Stimulated activated CD8-positive, alpha-beta memory T cell treated with anti-CD3 and anti-CD28 coated beads, Interleukin-7, amount 100 ng/mL, for 24 hours (primary cell): Measurements from ENCODE around the gene SLC35F6.
A peak's percentile ranks its signal among the peaks of the same experiment; 100 is the strongest.
"Not testable (repeated sequence)": the region's sequence is repeated elsewhere in the genome, so short reads cannot be mapped to it uniquely, and the experiment has no call there.

ENCODE experiments used
- DNase-seq: peaks from one replicate; pipeline ENCODE4 v3.0.0-alpha.2; 2020; ENCODE audit warnings: low read depth

Gene SLC35F6

GRCh38 chr2:26730549-26731344 is 33.3 kb upstream of the SLC35F6 start:
- no peak for DNase-seq

DNA sequence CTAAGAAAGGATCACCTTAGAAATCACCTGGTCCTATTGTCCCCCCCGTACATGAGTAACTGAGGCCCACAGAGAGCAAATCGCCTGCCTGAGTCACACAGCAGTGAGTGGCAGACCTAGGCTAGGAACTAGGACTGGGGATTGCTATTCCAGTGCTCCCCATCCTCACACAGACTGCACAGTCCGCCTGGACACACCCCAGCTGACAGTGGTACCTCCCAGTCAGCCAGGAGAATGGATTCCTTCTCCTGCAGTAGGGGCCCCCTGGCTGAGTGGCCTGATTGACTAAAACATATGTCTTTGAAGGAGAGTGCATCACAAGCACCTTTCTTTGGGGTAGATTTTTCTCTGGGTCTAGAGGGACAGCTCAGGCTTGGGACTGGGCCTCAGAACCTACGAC is 32.4 kb upstream of the SLC35F6 start:
- no peak for DNase-seq

GRCh38 chr2:26732446-26732845 is 31.6 kb upstream of the SLC35F6 start:
- no peak for DNase-seq

DNA sequence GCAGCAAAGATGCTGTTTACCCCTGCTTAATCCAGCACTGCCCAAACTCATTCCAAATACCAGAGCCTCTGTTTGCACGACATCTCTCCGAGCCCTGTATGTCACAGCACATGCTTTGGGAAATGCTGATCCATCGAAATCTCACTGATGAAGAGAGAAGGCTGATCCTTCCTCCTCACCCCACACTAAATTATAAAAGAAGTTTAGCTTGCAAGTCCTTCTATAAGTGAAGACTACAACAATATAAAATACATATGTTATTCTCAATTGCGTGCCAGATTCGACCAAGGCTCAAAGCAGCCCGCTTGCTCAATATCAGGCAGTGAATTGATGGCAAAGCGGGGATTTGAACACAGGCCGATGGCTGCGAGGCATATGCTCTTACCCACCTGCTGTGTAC is 30.7 kb upstream of the SLC35F6 start:
- no peak for DNase-seq

GRCh38 chr2:26735097-26735496 is 29.0 kb upstream of the SLC35F6 start:
- DNase-seq = no peak

DNA sequence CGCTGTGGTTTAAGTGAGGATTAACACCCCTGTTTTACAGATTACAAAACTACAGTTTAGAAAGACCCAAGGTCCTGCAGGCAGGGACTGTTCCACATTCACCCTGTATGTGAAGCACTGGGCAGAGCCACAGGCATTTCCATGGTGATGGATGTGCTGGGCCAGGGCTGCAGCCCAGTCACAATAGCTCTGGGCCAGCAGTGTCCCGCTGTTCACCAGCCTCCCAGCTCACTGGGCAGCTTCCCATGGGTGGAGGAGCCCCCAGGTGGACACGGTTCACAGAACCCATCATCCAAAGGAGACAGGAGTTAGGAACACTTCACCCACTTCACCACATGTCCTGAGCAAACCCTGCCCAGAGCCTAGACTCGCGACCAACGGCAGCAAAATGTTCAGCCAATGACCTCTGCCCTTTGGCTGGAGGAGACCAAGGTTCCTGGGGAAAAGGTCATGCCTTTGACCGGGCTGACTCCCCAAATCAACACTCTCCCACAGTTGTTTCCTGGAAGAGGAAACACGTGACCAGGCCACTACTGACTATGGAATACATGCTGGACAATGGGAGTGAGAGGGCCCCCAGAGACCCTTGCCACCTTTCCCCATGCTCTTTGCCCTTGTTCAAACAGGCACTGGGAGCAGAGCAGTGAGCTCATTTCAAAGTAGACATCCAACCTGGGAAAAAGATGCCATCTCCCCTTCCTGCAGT is 28.0 kb upstream of the SLC35F6 start:
- no peak for DNase-seq

GRCh38 chr2:26737221-26737620 is 26.9 kb upstream of the SLC35F6 start:
- no peak for DNase-seq

DNA sequence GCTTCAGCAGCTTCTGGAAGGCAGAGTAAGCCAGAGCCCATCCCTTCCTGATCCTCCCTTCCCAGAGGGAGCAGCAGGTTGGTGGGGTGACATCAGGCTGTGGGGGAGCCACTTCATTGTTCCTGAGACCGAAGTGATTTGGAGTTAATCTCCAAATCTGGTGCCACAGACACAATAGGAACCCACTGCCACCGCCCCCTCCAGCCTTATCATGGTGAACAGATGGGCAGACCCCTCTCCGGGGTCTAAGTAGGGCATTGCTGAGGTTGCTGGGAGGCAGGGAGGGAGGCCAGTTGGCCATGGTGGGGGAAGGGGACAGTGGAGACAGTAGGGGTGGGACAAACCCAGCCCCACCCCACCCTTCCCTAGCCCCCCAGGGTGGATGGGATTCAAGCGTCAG is 25.6 kb upstream of the SLC35F6 start:
- DNase-seq = no peak

DNA sequence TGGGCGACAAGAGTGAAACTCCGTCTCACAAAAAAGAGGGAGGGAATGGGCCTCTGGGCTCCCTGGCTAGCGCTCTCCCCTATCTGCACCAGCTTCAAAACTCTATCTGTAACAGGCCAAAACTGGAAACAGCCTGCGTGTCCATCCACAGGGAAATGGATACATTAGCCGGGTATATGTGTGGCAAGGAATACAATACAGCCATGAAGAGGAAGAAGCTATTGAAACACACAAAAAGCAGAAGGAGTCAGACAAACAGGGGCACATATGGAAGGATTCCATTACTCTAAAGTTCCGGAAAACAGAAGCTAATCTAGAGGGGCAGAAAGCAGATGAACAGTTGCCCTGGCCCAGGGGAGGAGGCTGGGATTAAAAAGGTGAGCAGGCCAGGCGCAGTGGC is 24.6 kb upstream of the SLC35F6 start:
- no peak for DNase-seq

DNA sequence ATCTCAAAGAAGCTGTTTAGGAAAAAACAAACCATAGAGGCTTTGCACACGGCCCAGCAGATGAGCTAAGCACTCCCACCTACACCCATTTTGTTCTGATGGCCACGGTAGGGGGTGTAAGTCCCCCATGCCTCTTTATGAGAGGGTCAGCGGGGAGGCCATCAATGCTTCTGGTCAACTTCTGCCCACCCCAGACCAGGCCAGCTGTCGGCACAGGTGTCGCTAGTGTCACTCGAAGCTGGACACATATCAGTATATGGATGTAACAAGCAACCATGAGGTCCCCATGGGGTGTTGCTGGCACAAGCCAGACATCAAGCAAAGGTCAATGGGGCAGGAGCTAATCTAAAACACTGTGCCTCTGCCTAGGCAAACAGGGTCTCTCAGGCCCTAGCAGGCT is 23.7 kb upstream of the SLC35F6 start:
- no peak for DNase-seq

DNA sequence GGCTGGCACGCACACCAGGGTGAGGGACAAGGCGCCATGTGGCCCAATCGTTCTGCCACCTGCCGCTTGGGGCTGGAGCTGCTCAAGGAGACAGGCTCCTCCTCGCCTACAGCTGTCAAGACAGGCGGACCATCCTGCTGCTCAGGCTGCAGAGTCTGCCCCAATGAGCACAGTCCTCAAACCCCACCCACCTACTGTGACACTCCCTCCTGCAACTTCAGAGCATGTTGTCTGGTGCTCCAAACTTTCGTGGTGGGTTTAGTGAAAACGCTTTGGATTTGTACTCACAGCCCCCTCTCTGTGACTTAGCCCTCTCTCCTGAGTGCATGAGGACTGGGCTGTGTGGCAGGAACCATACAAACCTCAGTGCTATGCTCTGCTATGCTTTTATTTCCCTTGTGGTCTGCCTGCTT is 23.2 kb upstream of the SLC35F6 start:
- DNase-seq = no peak

DNA sequence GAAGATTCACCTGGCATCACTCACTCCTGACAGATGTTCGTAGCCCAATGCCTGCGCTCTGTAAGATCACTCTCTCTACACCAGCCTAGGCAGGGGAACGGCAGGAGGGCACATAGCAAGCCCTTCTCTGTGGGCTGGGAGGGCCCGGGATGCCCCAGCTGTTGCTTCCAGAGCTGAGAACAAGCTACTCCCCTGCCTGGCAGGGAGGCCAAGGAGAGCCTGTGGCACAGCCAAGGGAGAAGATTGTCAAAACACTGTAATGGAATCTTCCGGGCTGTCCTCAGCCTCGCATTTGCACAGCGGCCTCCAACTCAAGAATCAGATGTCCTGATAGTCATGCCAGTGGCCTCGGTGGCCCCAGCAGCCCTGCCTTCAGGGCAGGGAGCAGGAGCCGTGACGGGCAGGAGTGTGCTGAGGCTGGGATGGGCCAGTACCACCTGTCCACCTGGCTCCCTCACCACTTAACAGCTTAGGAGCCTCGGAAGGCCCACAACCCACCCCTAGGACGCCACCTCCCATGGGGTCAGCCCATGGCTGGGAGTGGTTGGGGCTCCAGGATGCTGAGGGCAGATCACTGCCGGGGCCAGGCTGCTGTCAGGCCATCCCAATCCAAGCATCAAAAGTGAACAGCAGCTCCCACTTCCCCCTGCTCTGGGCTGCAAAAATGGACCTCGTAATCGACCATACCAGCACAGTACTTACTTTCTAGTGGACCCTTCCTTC is 21.9 kb upstream of the SLC35F6 start:
- DNase-seq = no peak

GRCh38 chr2:26743852-26744251 is 20.2 kb upstream of the SLC35F6 start:
- DNase-seq = no peak

- no peak for DNase-seq
These were observed 19.1 kb upstream of the SLC35F6 start for GRCh38 chr2:26744953-26745352.

DNA sequence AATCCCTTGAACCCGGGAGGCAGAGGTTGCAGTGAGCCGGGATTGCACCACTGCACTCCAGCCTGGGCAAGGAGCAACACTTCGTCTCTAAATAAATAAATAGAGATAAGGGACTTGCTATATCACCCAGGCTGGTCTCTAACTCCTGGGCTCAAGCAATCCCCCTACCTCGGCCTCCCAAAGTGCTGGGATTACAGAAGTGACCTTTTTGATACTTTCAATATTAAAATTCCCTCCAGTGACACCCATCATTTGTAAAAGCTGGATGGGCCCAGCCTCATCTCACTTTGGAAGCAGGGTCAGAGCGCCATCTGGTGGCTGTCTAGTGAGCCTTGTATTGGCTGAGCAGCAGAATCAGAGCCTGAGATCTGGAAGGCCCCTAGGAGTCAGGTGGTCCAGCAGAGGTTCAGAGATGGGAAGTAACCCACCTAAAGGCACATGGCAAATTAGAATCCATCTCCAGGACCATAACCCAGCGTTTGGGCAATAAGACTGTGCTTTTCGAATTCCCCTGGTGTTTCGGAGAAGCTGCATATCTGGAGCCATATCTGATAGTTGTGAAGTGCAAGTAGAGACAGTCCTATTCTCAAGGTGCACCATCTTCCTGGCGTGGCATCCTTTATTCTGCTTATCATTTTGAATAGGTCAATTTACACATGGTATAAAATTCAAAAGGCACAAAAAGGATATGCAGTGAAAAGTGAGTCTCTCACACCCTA is 18.3 kb upstream of the SLC35F6 start:
- DNase-seq = peak; percentile 76

DNA sequence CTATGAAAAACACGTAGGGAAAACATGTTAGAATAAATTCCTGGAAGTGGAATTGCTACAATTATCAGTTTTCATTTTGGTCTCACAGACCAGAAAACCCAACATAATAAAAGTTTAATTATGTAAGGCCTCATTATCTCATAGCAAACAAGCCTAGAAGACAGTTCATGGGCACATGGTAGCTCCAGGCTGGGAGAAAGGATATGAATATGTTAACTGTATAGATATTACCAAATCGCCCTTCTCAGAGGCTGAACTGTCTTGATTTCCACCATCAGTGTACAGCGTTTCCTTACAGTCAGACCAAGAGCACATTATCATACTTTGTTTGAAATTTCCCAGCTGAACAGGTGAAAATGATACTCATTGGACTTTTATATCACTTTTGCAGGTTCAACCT is 17.1 kb upstream of the SLC35F6 start:
- no peak for DNase-seq

DNA sequence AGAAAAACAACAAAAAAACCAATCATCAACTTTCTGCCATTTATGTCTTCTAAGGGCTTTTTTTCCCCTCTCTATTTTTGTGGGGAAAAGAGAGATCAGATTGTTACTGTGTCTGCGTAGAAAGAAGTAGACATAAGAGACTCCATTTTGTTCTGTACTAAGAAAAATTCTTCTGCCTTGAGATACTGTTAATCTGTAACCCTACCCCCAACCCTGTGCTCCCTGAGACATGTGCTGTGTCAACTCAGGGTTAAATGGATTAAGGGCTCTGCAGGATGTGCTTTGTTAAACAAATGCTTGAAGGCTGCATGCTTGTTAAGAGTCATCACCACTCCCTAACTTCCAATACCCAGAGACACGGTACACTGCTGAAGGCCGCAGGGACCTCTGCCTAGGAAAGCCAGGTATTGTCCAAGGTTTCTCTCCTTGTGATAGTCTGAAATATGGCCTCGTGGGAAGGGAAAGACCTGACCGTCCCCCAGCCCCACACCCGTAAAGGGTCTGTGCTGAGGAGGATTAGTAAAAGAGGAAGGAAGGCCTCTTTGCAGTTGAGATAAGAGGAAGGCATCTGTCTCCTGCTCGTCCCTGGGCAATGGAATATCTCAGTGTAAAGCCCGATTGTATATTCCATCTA is 14.2 kb upstream of the SLC35F6 start:
- DNase-seq = not testable (repeated sequence)

GRCh38 chr2:26750467-26750866 is 13.6 kb upstream of the SLC35F6 start:
- not testable (repeated sequence) for DNase-seq

- DNase-seq = no peak
These were observed 11.4 kb upstream of the SLC35F6 start for GRCh38 chr2:26752656-26753055.

- DNase-seq = no peak
These were observed 9.5 kb upstream of the SLC35F6 start for GRCh38 chr2:26754539-26754938.

- no peak for DNase-seq
These were observed 9.0 kb upstream of the SLC35F6 start for GRCh38 chr2:26754972-26755670.
